Hepatocyte (in vitro differentiated cells): ENCODE results near the gene DUOX1. TPM values are rescaled to one million over a fixed set of nuclear protein-coding genes. Genes with fewer than 3 reads are reported as not detected.

ENCODE experiments used
- DNase-seq: peaks from one replicate; pipeline ENCODE4 v3.0.0-alpha.2; 2016; ENCODE audit warnings: low spot score
- H2AFZ ChIP-seq: fragments of 200-600 bp; sonication (generic); 2 replicates; pipeline ENCODE4 v1.6.0; 2016; ENCODE audit warnings: antibody characterized with exemption, mild to moderate bottlenecking
- H3K27ac ChIP-seq: fragments of 200-600 bp; sonication (generic); 2 replicates; pipeline ENCODE4 v1.5.1; 2016; ENCODE audit warnings: mild to moderate bottlenecking
- H3K27me3 ChIP-seq: fragments of 200-600 bp; sonication (generic); 2 replicates; pipeline ENCODE4 v1.6.1; 2016
- H3K36me3 ChIP-seq: fragments of 200-600 bp; sonication (generic); replicated peaks from 2 replicates; pipeline ENCODE4 v1.5.1; 2016; ENCODE audit warnings: low read depth; ENCODE audit not compliant: insufficient read depth
- H3K4me1 ChIP-seq: fragments of 200-600 bp; sonication (generic); 2 replicates; pipeline ENCODE4 v1.5.1; 2016; ENCODE audit warnings: mild to moderate bottlenecking, moderate library complexity; ENCODE audit not compliant: insufficient read depth
- H3K4me2 ChIP-seq: fragments of 200-600 bp; sonication (generic); 2 replicates; pipeline ENCODE4 v1.6.0; 2016
- H3K4me3 ChIP-seq: fragments of 200-600 bp; sonication (generic); 2 replicates; pipeline ENCODE4 v1.5.1; 2016; ENCODE audit warnings: mild to moderate bottlenecking
- H3K79me2 ChIP-seq: fragments of 200-600 bp; sonication (generic); 2 replicates; pipeline ENCODE4 v1.6.0; 2017; ENCODE audit warnings: mild to moderate bottlenecking
- H3K9me2 ChIP-seq: fragments of 200-600 bp; sonication (generic); replicated peaks from 2 replicates; pipeline ENCODE4 v1.6.0; 2017; ENCODE audit warnings: mild to moderate bottlenecking; ENCODE audit not compliant: insufficient read depth
- H3K9me3 ChIP-seq: fragments of 200-600 bp; sonication (generic); 2 replicates; pipeline ENCODE4 v1.5.1; 2016; ENCODE audit warnings: low read depth, mild to moderate bottlenecking
- H4K20me1 ChIP-seq: fragments of 200-600 bp; sonication (generic); 2 replicates; pipeline ENCODE4 v1.6.0; 2016; ENCODE audit warnings: mild to moderate bottlenecking; ENCODE audit not compliant: insufficient read depth, poor library complexity, severe bottlenecking
- EZH2 ChIP-seq: fragments of 200-600 bp; sonication (generic); IDR thresholded peaks from 2 replicates; pipeline ENCODE4 v1.6.1; 2016; ENCODE audit warnings: antibody characterized with exemption, mild to moderate bottlenecking, borderline replicate concordance
- EZH2phosphoT487 ChIP-seq: fragments of 200-600 bp; sonication (generic); IDR thresholded peaks from one replicate; pipeline ENCODE4 v1.6.1; 2018; ENCODE audit warnings: antibody characterized with exemption, mild to moderate bottlenecking, low read depth, moderate library complexity; ENCODE audit not compliant: unreplicated experiment, severe bottlenecking
- WGBS: methylation state at CpG from one replicate; pipeline ENCODE4 v1.1.6; 2016; ENCODE audit warnings: low lambda C conversion rate; ENCODE audit errors: missing lambda C conversion rate; 5-methylcytosine and 5-hydroxymethylcytosine counted together
- polyA plus RNA-seq: library from polyadenylated mRNA; unstranded; fragments of >200 nt; fragmentation: Nextera tagmentation; extraction: Ambion mirVana; gene quantifications from 2 replicates; pipeline ENCODE4 v1.2.1, GENCODE V29; 2016
- total RNA-seq: library from RNA; depleted of rRNA; stranded (reverse); fragments of >200 nt; gene quantifications from 2 replicates; pipeline ENCODE4 v1.2.3, GENCODE V29; 2014
- TF ChIP-seq, protein P1 (sequence below): fragments of 200-600 bp; sonication (generic); IDR thresholded peaks from 2 replicates; pipeline ENCODE4 v1.5.1; 2016; ENCODE audit warnings: antibody characterized with exemption, mild to moderate bottlenecking; ENCODE audit not compliant: poor library complexity

The DUOX1 gene
- total and polyA plus RNA-seq, 2 experiments from 2014 or later, result 3.3 to 7.7 TPM

DNA sequence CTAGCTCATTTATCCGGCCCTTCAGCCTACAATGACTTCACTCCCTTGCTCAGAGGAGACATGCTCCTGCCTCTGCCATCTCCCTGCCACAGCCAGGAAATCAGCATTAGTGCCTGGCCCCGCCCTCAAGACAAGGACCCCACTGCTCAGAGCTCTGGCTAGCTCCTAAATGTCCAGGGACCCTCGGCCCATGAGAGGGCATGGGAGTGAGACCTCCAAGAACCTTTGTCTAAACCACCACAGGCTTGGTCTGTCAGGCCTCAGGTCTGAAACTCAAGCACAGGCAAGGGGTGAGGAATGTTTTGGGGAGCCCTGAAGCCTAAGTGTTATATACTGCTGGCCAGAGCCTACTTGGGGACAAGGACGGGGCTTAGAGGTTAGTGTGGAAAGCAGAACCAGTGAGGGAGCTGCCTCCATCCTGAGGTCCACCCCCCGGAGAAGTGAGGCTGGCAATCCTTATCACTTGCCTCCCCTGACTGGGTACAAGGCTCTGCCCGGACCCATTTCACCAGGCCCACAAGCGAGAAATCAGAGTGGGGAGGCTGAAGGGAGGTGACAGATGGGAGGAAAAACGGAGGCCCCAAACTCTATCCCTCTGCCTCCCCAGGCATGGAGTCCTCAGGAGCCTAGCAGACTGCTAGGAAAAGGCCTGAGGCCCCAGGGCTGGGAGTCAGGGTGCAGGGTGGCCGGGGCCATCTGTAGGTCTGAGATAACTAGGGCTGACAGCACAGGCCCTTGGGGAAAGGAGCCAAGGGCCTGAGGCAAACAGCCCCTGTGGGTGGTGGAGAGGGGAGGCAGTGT is 39.2 kb downstream of the DUOX1 start:
- H3K4me3 ChIP-seq, result no peak overlapping the region
- no peaks in the 10 kb centered on the region for H4K20me1 ChIP-seq
- no peaks in the 10 kb centered on the region for H3K9me3 ChIP-seq
- WGBS, result 93% methylated on average over 9 of the region's 9 CpGs
- H3K4me2 ChIP-seq, result no peak overlapping the region
- no peak for DNase-seq
- H2AFZ ChIP-seq, result no peak overlapping the region
- H3K9me2 ChIP-seq, result no peaks in the 10 kb centered on the region
- H3K4me1 ChIP-seq, result peaks cover 12% of the 10 kb centered on the region
- TF ChIP-seq EZH2 (no peak), EZH2phosphoT487 (no peak)
- TF ChIP-seq, protein P1, sequence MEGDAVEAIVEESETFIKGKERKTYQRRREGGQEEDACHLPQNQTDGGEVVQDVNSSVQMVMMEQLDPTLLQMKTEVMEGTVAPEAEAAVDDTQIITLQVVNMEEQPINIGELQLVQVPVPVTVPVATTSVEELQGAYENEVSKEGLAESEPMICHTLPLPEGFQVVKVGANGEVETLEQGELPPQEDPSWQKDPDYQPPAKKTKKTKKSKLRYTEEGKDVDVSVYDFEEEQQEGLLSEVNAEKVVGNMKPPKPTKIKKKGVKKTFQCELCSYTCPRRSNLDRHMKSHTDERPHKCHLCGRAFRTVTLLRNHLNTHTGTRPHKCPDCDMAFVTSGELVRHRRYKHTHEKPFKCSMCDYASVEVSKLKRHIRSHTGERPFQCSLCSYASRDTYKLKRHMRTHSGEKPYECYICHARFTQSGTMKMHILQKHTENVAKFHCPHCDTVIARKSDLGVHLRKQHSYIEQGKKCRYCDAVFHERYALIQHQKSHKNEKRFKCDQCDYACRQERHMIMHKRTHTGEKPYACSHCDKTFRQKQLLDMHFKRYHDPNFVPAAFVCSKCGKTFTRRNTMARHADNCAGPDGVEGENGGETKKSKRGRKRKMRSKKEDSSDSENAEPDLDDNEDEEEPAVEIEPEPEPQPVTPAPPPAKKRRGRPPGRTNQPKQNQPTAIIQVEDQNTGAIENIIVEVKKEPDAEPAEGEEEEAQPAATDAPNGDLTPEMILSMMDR, result no peak
- no peaks in the 10 kb centered on the region for H3K27me3 ChIP-seq
- no peaks in the 10 kb centered on the region for H3K36me3 ChIP-seq
- H3K79me2 ChIP-seq, result peaks cover 8% of the 10 kb centered on the region
- no peak overlapping the region for H3K27ac ChIP-seq

DNA sequence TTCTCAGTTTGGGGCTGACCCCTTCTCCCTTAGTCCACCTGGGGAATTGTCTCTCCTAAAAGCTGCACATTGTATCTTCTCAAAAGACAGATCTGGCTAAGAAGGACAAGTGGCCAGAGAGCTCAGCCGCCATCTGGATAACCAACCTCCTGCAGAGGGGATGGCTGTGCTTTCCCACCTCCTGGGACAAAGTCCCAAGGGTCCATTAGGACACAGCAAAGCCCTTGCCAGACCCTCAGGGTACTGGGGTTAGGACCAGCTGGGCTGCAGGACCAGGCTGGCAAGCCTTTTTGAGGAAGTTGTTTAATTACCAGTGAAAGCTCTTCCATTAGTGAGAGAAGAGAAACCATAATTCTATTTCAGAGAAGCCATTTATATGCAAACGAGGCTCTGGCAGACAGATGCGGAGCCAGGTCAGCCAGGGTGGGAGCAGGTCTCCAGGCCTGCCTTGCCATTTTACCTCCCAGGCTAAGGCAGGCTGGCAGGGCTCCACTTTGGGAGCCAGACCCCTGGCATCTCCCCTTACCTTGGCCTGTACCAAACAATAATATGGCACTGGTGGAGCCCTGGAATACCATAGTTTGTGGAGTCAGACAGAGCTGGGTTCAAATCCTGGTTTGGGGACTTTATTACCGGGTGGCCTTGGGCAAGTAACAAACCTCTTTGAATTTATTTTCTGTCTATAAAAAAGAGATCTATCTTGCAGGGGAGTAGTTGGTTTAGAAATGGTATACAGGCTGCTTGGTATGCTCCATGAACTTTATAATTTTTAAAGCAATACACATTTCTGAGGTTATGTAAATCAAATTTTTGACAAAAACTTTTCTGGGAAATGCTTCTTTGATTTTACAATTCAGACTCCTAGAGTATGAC is 40.0 kb downstream of the DUOX1 start:
- Histone ChIP-seq H3K27ac (no peak overlapping the region), H3K4me1 (peaks cover 11% of the 10 kb centered on the region), H2AFZ (no peak overlapping the region), H3K36me3 (no peaks in the 10 kb centered on the region), H3K79me2 (peaks cover 8% of the 10 kb centered on the region), H3K9me3 (no peaks in the 10 kb centered on the region), H3K9me2 (no peaks in the 10 kb centered on the region), H4K20me1 (no peaks in the 10 kb centered on the region), H3K4me3 (no peak overlapping the region), H3K4me2 (no peak overlapping the region), H3K27me3 (no peaks in the 10 kb centered on the region)
- WGBS, result 89% methylated on average over 4 of the region's 4 CpGs
- TF ChIP-seq EZH2phosphoT487 (no peak), EZH2 (no peak)
- TF ChIP-seq, protein P1, result no peak
- no peak for DNase-seq

DNA sequence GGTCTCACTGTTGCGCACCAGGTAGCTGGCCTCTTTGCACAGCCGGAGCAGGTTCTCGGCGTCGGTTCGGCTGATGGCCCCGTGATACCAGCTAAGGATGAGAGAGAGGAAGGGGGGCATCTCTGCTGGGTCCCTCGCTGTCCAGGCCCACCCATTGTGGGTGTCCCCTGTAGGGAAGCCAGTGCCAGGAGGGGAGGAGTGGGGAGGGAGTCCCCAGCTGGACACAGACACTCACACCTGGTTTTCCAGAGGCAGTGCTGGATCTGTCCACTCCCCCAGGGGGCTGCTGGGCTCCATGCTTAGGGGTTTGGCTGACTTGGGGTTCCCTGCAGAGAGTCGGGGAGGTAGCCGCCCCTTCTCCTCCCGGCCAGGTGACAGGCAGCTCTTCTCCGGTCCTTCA is 42.1 kb downstream of the DUOX1 start:
- Histone ChIP-seq H3K27me3 (no peaks in the 10 kb centered on the region), H3K4me1 (no peaks in the 10 kb centered on the region), H3K79me2 (no peaks in the 10 kb centered on the region), H3K27ac (no peak overlapping the region), H3K36me3 (no peaks in the 10 kb centered on the region), H3K4me3 (no peak overlapping the region), H2AFZ (no peak overlapping the region), H3K9me3 (no peaks in the 10 kb centered on the region), H3K4me2 (no peak overlapping the region), H3K9me2 (no peaks in the 10 kb centered on the region), H4K20me1 (no peaks in the 10 kb centered on the region)
- TF ChIP-seq, protein P1, result no peak
- TF ChIP-seq EZH2, result no peak
- TF ChIP-seq EZH2phosphoT487, result no peak
- WGBS, result 97% methylated on average over 11 of the region's 12 CpGs
- no peak for DNase-seq
